Activated CD8-positive, alpha-beta T cell treated with anti-CD3 and anti-CD28 coated beads, Interleukin-2, amount 10 ng/mL, durations not matched to agents 7 days and 5 days (primary cell): ENCODE measurements around the gene MPRIP. TPM values are rescaled to one million over a fixed set of nuclear protein-coding genes. Genes with fewer than 3 reads are reported as not detected.

Experiments
- ATAC-seq: fragments of 150-1000 bp; cut with Tn5 transposase; one replicate; pipeline ENCODE4 v1.10.0; 2021; ENCODE audit warnings: moderate library complexity
- CTCF ChIA-PET: fragments of 350-600 bp; sonication (Branson Sonifier 250); formaldehyde crosslinking; loops from one replicate; lab custom pipeline; 2021; ENCODE audit warnings: antibody characterized with exemption; lab: Charles Lee
- POLR2A ChIA-PET: fragments of 350-600 bp; sonication (Branson Sonifier 250); formaldehyde crosslinking; loops from one replicate; lab custom pipeline; 2021; ENCODE audit warnings: antibody characterized with exemption; lab: Charles Lee
- DNase-seq: peaks from one replicate; pipeline ENCODE4 v3.0.0-alpha.2; 2020
- H3K27ac Mint-ChIP-seq: one replicate; pipeline ENCODE4 v1.8.0; 2021; ENCODE audit warnings: mild to moderate bottlenecking, mixed read lengths
- H3K27me3 Mint-ChIP-seq: one replicate; pipeline ENCODE4 v1.8.0; 2021; ENCODE audit warnings: low read depth, mixed read lengths
- H3K36me3 Mint-ChIP-seq: one replicate; pipeline ENCODE4 v1.8.0; 2021; ENCODE audit warnings: low read depth, mixed read lengths
- H3K4me1 Mint-ChIP-seq: one replicate; pipeline ENCODE4 v1.8.0; 2021; ENCODE audit warnings: low read depth, mixed read lengths
- H3K4me3 Mint-ChIP-seq: one replicate; pipeline ENCODE4 v1.8.0; 2021; ENCODE audit warnings: mild to moderate bottlenecking, mixed read lengths
- H3K9me3 Mint-ChIP-seq: one replicate; pipeline ENCODE4 v1.8.0; 2022; ENCODE audit warnings: mixed read lengths; ENCODE audit not compliant: insufficient read depth
- total RNA-seq, 2 experiments: library from RNA; stranded (reverse); gene quantifications; one replicate each; pipeline ENCODE4 v1.2.3, GENCODE V29; 2021

The MPRIP gene
- total RNA-seq, 2 experiments from 2014 or later = 217 to 226 TPM

GRCh38 chr17:17050346-17051345 lies 8.4 kb downstream of the MPRIP start:
- Mint-ChIP-seq H3K27ac (no peak overlapping the region), H3K4me1 (peaks cover 49% of the 10 kb centered on the region), H3K27me3 (no peaks in the 10 kb centered on the region), H3K9me3 (no peaks in the 10 kb centered on the region), H3K36me3 (peaks cover 8% of the 10 kb centered on the region), H3K4me3 (no peak overlapping the region)
- POLR2A ChIA-PET = interaction anchor here (0.9 kb wide), 1 partner anchor 17 kb away, joined by 3 read pairs; no protein-coding TSS in a partner anchor
- CTCF ChIA-PET = no interaction called here
- ATAC-seq (no peak), DNase-seq (no peak)

- peaks cover 44% of the 10 kb centered on the region for H3K4me1 Mint-ChIP-seq
- no peaks in the 10 kb centered on the region for H3K9me3 Mint-ChIP-seq
- ChIA-PET POLR2A (no interaction called here), CTCF (interaction anchor here (0.8 kb wide), 1 partner anchor 21 kb away, joined by 3 read pairs; no protein-coding TSS in a partner anchor)
- no peak overlapping the region for H3K27ac Mint-ChIP-seq
- no peak for DNase-seq
- no peak for ATAC-seq
- H3K27me3 Mint-ChIP-seq = no peaks in the 10 kb centered on the region
- H3K4me3 Mint-ChIP-seq = no peak overlapping the region
- peaks cover 4% of the 10 kb centered on the region for H3K36me3 Mint-ChIP-seq
Observed at GRCh38 chr17:17051380-17051779, 9.1 kb downstream of the MPRIP start.

- no peak overlapping the region for H3K27ac Mint-ChIP-seq
- CTCF ChIA-PET = interaction anchor here (0.8 kb wide), 1 partner anchor 21 kb away, joined by 3 read pairs; no protein-coding TSS in a partner anchor
- H3K36me3 Mint-ChIP-seq = peaks cover 6% of the 10 kb centered on the region
- H3K4me1 Mint-ChIP-seq = peaks cover 44% of the 10 kb centered on the region
- H3K9me3 Mint-ChIP-seq = no peaks in the 10 kb centered on the region
- H3K4me3 Mint-ChIP-seq = no peak overlapping the region
- POLR2A ChIA-PET = no interaction called here
- DNase-seq (no peak), ATAC-seq (no peak)
- H3K27me3 Mint-ChIP-seq = no peaks in the 10 kb centered on the region
Observed at GRCh38 chr17:17051791-17052461, 9.7 kb downstream of the MPRIP start.

GRCh38 chr17:17052462-17053221 lies 10.4 kb downstream of the MPRIP start:
- CTCF ChIA-PET = no interaction called here
- Mint-ChIP-seq H3K9me3 (no peaks in the 10 kb centered on the region), H3K27ac (peak overlapping the region; percentile 39), H3K4me3 (no peak overlapping the region), H3K36me3 (peaks cover 4% of the 10 kb centered on the region), H3K4me1 (peaks cover 40% of the 10 kb centered on the region), H3K27me3 (no peaks in the 10 kb centered on the region)
- POLR2A ChIA-PET = no interaction called here
- no peak for DNase-seq
- no peak for ATAC-seq

GRCh38 chr17:17053446-17054379 lies 11.5 kb downstream of the MPRIP start:
- ATAC-seq (no peak), DNase-seq (no peak)
- H3K27me3 Mint-ChIP-seq = no peaks in the 10 kb centered on the region
- no peak overlapping the region for H3K27ac Mint-ChIP-seq
- ChIA-PET POLR2A (interaction anchor here (0.6 to 1.2 kb wide), 2 partner anchors 10 to 530 kb away, joined by 3 read pairs; no protein-coding TSS in a partner anchor), CTCF (interaction anchor here (1.0 kb wide), 1 partner anchor 62 kb away, joined by 3 read pairs; no protein-coding TSS in a partner anchor)
- H3K4me3 Mint-ChIP-seq = no peak overlapping the region
- no peaks in the 10 kb centered on the region for H3K9me3 Mint-ChIP-seq
- peaks cover 2% of the 10 kb centered on the region for H3K36me3 Mint-ChIP-seq
- H3K4me1 Mint-ChIP-seq = peaks cover 35% of the 10 kb centered on the region

- ATAC-seq (no peak), DNase-seq (no peak)
- CTCF ChIA-PET = interaction anchor here (1.0 kb wide), 1 partner anchor 63 kb away, joined by 3 read pairs; no protein-coding TSS in a partner anchor
- H3K27me3 Mint-ChIP-seq = no peaks in the 10 kb centered on the region
- peaks cover 2% of the 10 kb centered on the region for H3K36me3 Mint-ChIP-seq
- POLR2A ChIA-PET = no interaction called here
- H3K9me3 Mint-ChIP-seq = no peaks in the 10 kb centered on the region
- no peak overlapping the region for H3K27ac Mint-ChIP-seq
- peaks cover 32% of the 10 kb centered on the region for H3K4me1 Mint-ChIP-seq
- H3K4me3 Mint-ChIP-seq = no peak overlapping the region
Observed at GRCh38 chr17:17054636-17055035, 12.4 kb downstream of the MPRIP start.

- CTCF ChIA-PET = no interaction called here
- POLR2A ChIA-PET = no interaction called here
- no peak overlapping the region for H3K4me3 Mint-ChIP-seq
- ATAC-seq = no peak
- H3K9me3 Mint-ChIP-seq = no peaks in the 10 kb centered on the region
- peaks cover 29% of the 10 kb centered on the region for H3K4me1 Mint-ChIP-seq
- H3K36me3 Mint-ChIP-seq = peaks cover 2% of the 10 kb centered on the region
- DNase-seq = no peak
- no peak overlapping the region for H3K27ac Mint-ChIP-seq
- no peaks in the 10 kb centered on the region for H3K27me3 Mint-ChIP-seq
Observed at GRCh38 chr17:17055286-17056155, 13.3 kb downstream of the MPRIP start.

- POLR2A ChIA-PET = no interaction called here
- ATAC-seq = no peak
- CTCF ChIA-PET = no interaction called here
- DNase-seq = no peak
- H3K4me1 Mint-ChIP-seq = peaks cover 23% of the 10 kb centered on the region
- no peaks in the 10 kb centered on the region for H3K27me3 Mint-ChIP-seq
- H3K36me3 Mint-ChIP-seq = peaks cover 2% of the 10 kb centered on the region
- H3K4me3 Mint-ChIP-seq = no peak overlapping the region
- H3K27ac Mint-ChIP-seq = no peak overlapping the region
- no peaks in the 10 kb centered on the region for H3K9me3 Mint-ChIP-seq
Observed at GRCh38 chr17:17056156-17056539, 13.9 kb downstream of the MPRIP start.

- H3K9me3 Mint-ChIP-seq = no peaks in the 10 kb centered on the region
- H3K4me1 Mint-ChIP-seq = peaks cover 14% of the 10 kb centered on the region
- no peak overlapping the region for H3K27ac Mint-ChIP-seq
- ChIA-PET POLR2A (no interaction called here), CTCF (interaction anchor here (1.0 kb wide), 1 partner anchor 89 kb away, joined by 3 read pairs; no protein-coding TSS in a partner anchor)
- H3K36me3 Mint-ChIP-seq = peaks cover 2% of the 10 kb centered on the region
- H3K4me3 Mint-ChIP-seq = no peak overlapping the region
- no peak for DNase-seq
- no peak for ATAC-seq
- no peaks in the 10 kb centered on the region for H3K27me3 Mint-ChIP-seq
Observed at GRCh38 chr17:17057057-17057551, 14.8 kb downstream of the MPRIP start.

- CTCF ChIA-PET = no interaction called here
- Mint-ChIP-seq H3K27me3 (no peaks in the 10 kb centered on the region), H3K4me3 (no peak overlapping the region), H3K27ac (no peak overlapping the region), H3K36me3 (peaks cover 3% of the 10 kb centered on the region), H3K4me1 (peaks cover 15% of the 10 kb centered on the region), H3K9me3 (no peaks in the 10 kb centered on the region)
- ATAC-seq (no peak), DNase-seq (no peak)
- POLR2A ChIA-PET = no interaction called here
Observed at GRCh38 chr17:17058304-17058703, 16.0 kb downstream of the MPRIP start.
